Measurements from ENCODE around the gene LAMA2. TPM values are rescaled to one million over a fixed set of nuclear protein-coding genes. Genes with fewer than 3 reads are reported as not detected.

The LAMA2 gene
- total RNA-seq, 1 experiment from 2014 or later, result 0.04 TPM

- no peaks in the 10 kb centered on the region for H3K9me2 ChIP-seq (replicated peaks; ENCODE audit: insufficient read depth, low read length)
- H3K9me3 ChIP-seq (ENCODE audit: low read length), result no peaks in the 10 kb centered on the region
- no peaks in the 10 kb centered on the region for H3K27me3 ChIP-seq (ENCODE audit: low read length)
- H3K36me3 ChIP-seq (ENCODE audit: insufficient read depth, low read length), result no peaks in the 10 kb centered on the region
- no peaks in the 10 kb centered on the region for H4K20me1 ChIP-seq (ENCODE audit: insufficient read depth, low read depth, low read length)
- no peak overlapping the region for H3K4me2 ChIP-seq (ENCODE audit: low read depth, low read length, poor library complexity, severe bottlenecking)
- H3K27ac ChIP-seq (ENCODE audit: low read length), result no peak overlapping the region
- no peak for DNase-seq
- H3K9ac ChIP-seq (ENCODE audit: low read length), result no peak overlapping the region
- no peak overlapping the region for H3K4me3 ChIP-seq (ENCODE audit: low read length)
- no peak overlapping the region for H2AFZ ChIP-seq (ENCODE audit: low read length)
- H3K79me2 ChIP-seq (ENCODE audit: low read length), result no peaks in the 10 kb centered on the region
- H3K4me1 ChIP-seq (ENCODE audit: low read length), result no peaks in the 10 kb centered on the region
Measured at GRCh38 chr6:129481706-129482105, 598.8 kb downstream of the LAMA2 start.

- Histone ChIP-seq H3K9me2 (replicated peaks; ENCODE audit: insufficient read depth, low read length) (no peaks in the 10 kb centered on the region), H3K36me3 (ENCODE audit: insufficient read depth, low read length) (no peaks in the 10 kb centered on the region), H3K27ac (ENCODE audit: low read length) (no peak overlapping the region), H3K79me2 (ENCODE audit: low read length) (no peaks in the 10 kb centered on the region), H3K4me3 (ENCODE audit: low read length) (no peak overlapping the region), H3K9me3 (ENCODE audit: low read length) (no peaks in the 10 kb centered on the region), H4K20me1 (ENCODE audit: insufficient read depth, low read depth, low read length) (no peaks in the 10 kb centered on the region), H3K4me1 (ENCODE audit: low read length) (peaks cover 4% of the 10 kb centered on the region; the same call in 1 of the 2 replicates), H3K27me3 (ENCODE audit: low read length) (no peaks in the 10 kb centered on the region), H3K4me2 (ENCODE audit: low read depth, low read length, poor library complexity, severe bottlenecking) (no peak overlapping the region), H3K9ac (ENCODE audit: low read length) (no peak overlapping the region), H2AFZ (ENCODE audit: low read length) (no peak overlapping the region)
- no peak for DNase-seq
Measured at GRCh38 chr6:129485746-129486145, 602.8 kb downstream of the LAMA2 start.

GRCh38 chr6:129486327-129486726 is 603.4 kb downstream of the LAMA2 start:
- Histone ChIP-seq H3K27ac (ENCODE audit: low read length) (no peak overlapping the region), H3K9ac (ENCODE audit: low read length) (no peak overlapping the region), H3K79me2 (ENCODE audit: low read length) (no peaks in the 10 kb centered on the region), H2AFZ (ENCODE audit: low read length) (no peak overlapping the region), H3K4me2 (ENCODE audit: low read depth, low read length, poor library complexity, severe bottlenecking) (no peak overlapping the region), H3K9me2 (replicated peaks; ENCODE audit: insufficient read depth, low read length) (no peaks in the 10 kb centered on the region), H3K4me3 (ENCODE audit: low read length) (no peak overlapping the region), H3K27me3 (ENCODE audit: low read length) (no peaks in the 10 kb centered on the region), H3K36me3 (ENCODE audit: insufficient read depth, low read length) (no peaks in the 10 kb centered on the region), H4K20me1 (ENCODE audit: insufficient read depth, low read depth, low read length) (no peaks in the 10 kb centered on the region), H3K4me1 (ENCODE audit: low read length) (peaks cover 7% of the 10 kb centered on the region; the same call in 1 of the 2 replicates), H3K9me3 (ENCODE audit: low read length) (no peaks in the 10 kb centered on the region)
- DNase-seq, result no peak

GRCh38 chr6:129488313-129488712 is 605.4 kb downstream of the LAMA2 start:
- no peak overlapping the region for H2AFZ ChIP-seq (ENCODE audit: low read length)
- H3K4me3 ChIP-seq (ENCODE audit: low read length), result no peak overlapping the region
- no peaks in the 10 kb centered on the region for H3K36me3 ChIP-seq (ENCODE audit: insufficient read depth, low read length)
- H3K4me2 ChIP-seq (ENCODE audit: low read depth, low read length, poor library complexity, severe bottlenecking), result no peak overlapping the region
- H3K79me2 ChIP-seq (ENCODE audit: low read length), result no peaks in the 10 kb centered on the region
- no peaks in the 10 kb centered on the region for H4K20me1 ChIP-seq (ENCODE audit: insufficient read depth, low read depth, low read length)
- H3K9ac ChIP-seq (ENCODE audit: low read length), result no peak overlapping the region
- no peak overlapping the region for H3K27ac ChIP-seq (ENCODE audit: low read length)
- no peaks in the 10 kb centered on the region for H3K9me3 ChIP-seq (ENCODE audit: low read length)
- H3K27me3 ChIP-seq (ENCODE audit: low read length), result no peaks in the 10 kb centered on the region
- no peaks in the 10 kb centered on the region for H3K9me2 ChIP-seq (replicated peaks; ENCODE audit: insufficient read depth, low read length)
- no peak for DNase-seq
- peaks cover 7% of the 10 kb centered on the region; the same call in 1 of the 2 replicates for H3K4me1 ChIP-seq (ENCODE audit: low read length)

GRCh38 chr6:129489215-129489765 is 606.4 kb downstream of the LAMA2 start:
- Histone ChIP-seq H4K20me1 (ENCODE audit: insufficient read depth, low read depth, low read length) (no peaks in the 10 kb centered on the region), H2AFZ (ENCODE audit: low read length) (no peak overlapping the region), H3K9me2 (replicated peaks; ENCODE audit: insufficient read depth, low read length) (no peaks in the 10 kb centered on the region), H3K27me3 (ENCODE audit: low read length) (no peaks in the 10 kb centered on the region), H3K27ac (ENCODE audit: low read length) (no peak overlapping the region), H3K36me3 (ENCODE audit: insufficient read depth, low read length) (no peaks in the 10 kb centered on the region), H3K9me3 (ENCODE audit: low read length) (no peaks in the 10 kb centered on the region), H3K4me2 (ENCODE audit: low read depth, low read length, poor library complexity, severe bottlenecking) (no peak overlapping the region), H3K4me1 (ENCODE audit: low read length) (peaks cover 7% of the 10 kb centered on the region; the same call in 1 of the 2 replicates), H3K79me2 (ENCODE audit: low read length) (no peaks in the 10 kb centered on the region), H3K4me3 (ENCODE audit: low read length) (no peak overlapping the region), H3K9ac (ENCODE audit: low read length) (no peak overlapping the region)
- no peak for DNase-seq

GRCh38 chr6:129490521-129491255 is 607.8 kb downstream of the LAMA2 start:
- peak overlapping the region; percentile 6; the same call in 1 of the 2 replicates for H3K4me3 ChIP-seq (ENCODE audit: low read length)
- H3K4me1 ChIP-seq (ENCODE audit: low read length), result peaks cover 7% of the 10 kb centered on the region; the same call in 1 of the 2 replicates
- H2AFZ ChIP-seq (ENCODE audit: low read length), result peak overlapping the region; percentile 47
- DNase-seq, result peak; percentile 69
- H3K36me3 ChIP-seq (ENCODE audit: insufficient read depth, low read length), result no peaks in the 10 kb centered on the region
- no peak overlapping the region for H3K9ac ChIP-seq (ENCODE audit: low read length)
- peak overlapping the region; percentile 44 for H3K4me2 ChIP-seq (ENCODE audit: low read depth, low read length, poor library complexity, severe bottlenecking)
- H3K27me3 ChIP-seq (ENCODE audit: low read length), result no peaks in the 10 kb centered on the region
- H3K79me2 ChIP-seq (ENCODE audit: low read length), result no peaks in the 10 kb centered on the region
- no peak overlapping the region for H3K27ac ChIP-seq (ENCODE audit: low read length)
- no peaks in the 10 kb centered on the region for H3K9me3 ChIP-seq (ENCODE audit: low read length)
- H4K20me1 ChIP-seq (ENCODE audit: insufficient read depth, low read depth, low read length), result no peaks in the 10 kb centered on the region
- H3K9me2 ChIP-seq (replicated peaks; ENCODE audit: insufficient read depth, low read length), result no peaks in the 10 kb centered on the region

GRCh38 chr6:129491436-129491835 is 608.5 kb downstream of the LAMA2 start:
- Histone ChIP-seq H2AFZ (ENCODE audit: low read length) (0 out of 2 replicates have a peak overlapping the region, but pooled peaks have one; percentile 47), H3K79me2 (ENCODE audit: low read length) (no peaks in the 10 kb centered on the region), H3K9me2 (replicated peaks; ENCODE audit: insufficient read depth, low read length) (no peaks in the 10 kb centered on the region), H3K4me2 (ENCODE audit: low read depth, low read length, poor library complexity, severe bottlenecking) (no peak overlapping the region), H4K20me1 (ENCODE audit: insufficient read depth, low read depth, low read length) (no peaks in the 10 kb centered on the region), H3K4me1 (ENCODE audit: low read length) (peaks cover 7% of the 10 kb centered on the region; the same call in 1 of the 2 replicates), H3K4me3 (ENCODE audit: low read length) (no peak overlapping the region), H3K36me3 (ENCODE audit: insufficient read depth, low read length) (no peaks in the 10 kb centered on the region), H3K27me3 (ENCODE audit: low read length) (no peaks in the 10 kb centered on the region), H3K27ac (ENCODE audit: low read length) (no peak overlapping the region), H3K9ac (ENCODE audit: low read length) (no peak overlapping the region), H3K9me3 (ENCODE audit: low read length) (no peaks in the 10 kb centered on the region)
- DNase-seq, result no peak

- H3K4me1 ChIP-seq (ENCODE audit: low read length), result peaks cover 7% of the 10 kb centered on the region; the same call in 1 of the 2 replicates
- H3K9me2 ChIP-seq (replicated peaks; ENCODE audit: insufficient read depth, low read length), result no peaks in the 10 kb centered on the region
- H3K4me3 ChIP-seq (ENCODE audit: low read length), result no peak overlapping the region
- H4K20me1 ChIP-seq (ENCODE audit: insufficient read depth, low read depth, low read length), result no peaks in the 10 kb centered on the region
- H3K4me2 ChIP-seq (ENCODE audit: low read depth, low read length, poor library complexity, severe bottlenecking), result no peak overlapping the region
- no peak overlapping the region for H2AFZ ChIP-seq (ENCODE audit: low read length)
- DNase-seq, result no peak
- H3K9ac ChIP-seq (ENCODE audit: low read length), result no peak overlapping the region
- H3K79me2 ChIP-seq (ENCODE audit: low read length), result no peaks in the 10 kb centered on the region
- no peak overlapping the region for H3K27ac ChIP-seq (ENCODE audit: low read length)
- no peaks in the 10 kb centered on the region for H3K27me3 ChIP-seq (ENCODE audit: low read length)
- H3K36me3 ChIP-seq (ENCODE audit: insufficient read depth, low read length), result no peaks in the 10 kb centered on the region
- no peaks in the 10 kb centered on the region for H3K9me3 ChIP-seq (ENCODE audit: low read length)
Measured at GRCh38 chr6:129492260-129492659, 609.3 kb downstream of the LAMA2 start.
